ENCODE results near the gene OR52K1. TPM values are rescaled to one million over a fixed set of nuclear protein-coding genes. Genes with fewer than 3 reads are reported as not detected.

The OR52K1 gene
- not detected for total RNA-seq (ENCODE audit: unreplicated experiment)
- long read RNA-seq = 0 reads

DNA sequence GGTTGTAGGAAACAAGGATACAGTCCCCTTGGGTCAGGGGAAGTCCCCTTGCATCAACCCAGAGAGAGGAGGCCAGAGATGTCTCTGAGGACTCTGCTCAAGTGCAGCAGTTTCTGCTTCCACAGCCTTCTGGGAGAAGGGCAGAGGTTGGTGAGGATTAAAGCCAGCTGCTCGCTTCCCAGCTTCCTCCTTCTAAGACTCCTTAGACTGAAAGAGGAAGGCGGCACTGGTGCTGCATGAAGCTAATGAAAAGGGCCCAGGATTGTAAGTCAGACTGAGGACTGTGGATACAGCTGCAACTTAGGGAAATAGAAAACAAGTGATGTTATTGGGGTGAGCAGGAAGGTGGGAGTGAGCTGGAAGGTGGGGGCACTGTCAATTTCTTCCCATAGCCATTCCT, at the start of gene OR52K1:
TSS of gene OR52K1 (plus strand) at position 202 of the 400 bp plus-strand sequence. CDS start 6,255 bp downstream, outside the sequence.
- DNase-seq (ENCODE audit: low spot score) = no peak
- H3K27me3 Mint-ChIP-seq (ENCODE audit: unreplicated experiment) = no peaks in the 10 kb centered on the region
- no peak within 1 kb of the TSS for H3K4me3 Mint-ChIP-seq (ENCODE audit: unreplicated experiment)
- no peaks in the 10 kb centered on the region for H3K9me3 Mint-ChIP-seq (ENCODE audit: unreplicated experiment)
- no peaks in the 10 kb centered on the region for H3K4me1 Mint-ChIP-seq (ENCODE audit: unreplicated experiment)
- H3K36me3 Mint-ChIP-seq (ENCODE audit: low read depth, unreplicated experiment) = no peaks in the 10 kb centered on the region
- no peak within 1 kb of the TSS for H3K27ac Mint-ChIP-seq (ENCODE audit: unreplicated experiment)
- TF ChIP-seq, protein P1, sequence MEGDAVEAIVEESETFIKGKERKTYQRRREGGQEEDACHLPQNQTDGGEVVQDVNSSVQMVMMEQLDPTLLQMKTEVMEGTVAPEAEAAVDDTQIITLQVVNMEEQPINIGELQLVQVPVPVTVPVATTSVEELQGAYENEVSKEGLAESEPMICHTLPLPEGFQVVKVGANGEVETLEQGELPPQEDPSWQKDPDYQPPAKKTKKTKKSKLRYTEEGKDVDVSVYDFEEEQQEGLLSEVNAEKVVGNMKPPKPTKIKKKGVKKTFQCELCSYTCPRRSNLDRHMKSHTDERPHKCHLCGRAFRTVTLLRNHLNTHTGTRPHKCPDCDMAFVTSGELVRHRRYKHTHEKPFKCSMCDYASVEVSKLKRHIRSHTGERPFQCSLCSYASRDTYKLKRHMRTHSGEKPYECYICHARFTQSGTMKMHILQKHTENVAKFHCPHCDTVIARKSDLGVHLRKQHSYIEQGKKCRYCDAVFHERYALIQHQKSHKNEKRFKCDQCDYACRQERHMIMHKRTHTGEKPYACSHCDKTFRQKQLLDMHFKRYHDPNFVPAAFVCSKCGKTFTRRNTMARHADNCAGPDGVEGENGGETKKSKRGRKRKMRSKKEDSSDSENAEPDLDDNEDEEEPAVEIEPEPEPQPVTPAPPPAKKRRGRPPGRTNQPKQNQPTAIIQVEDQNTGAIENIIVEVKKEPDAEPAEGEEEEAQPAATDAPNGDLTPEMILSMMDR (IDR thresholded peaks at IDR 0.05; ENCODE audit: unreplicated experiment) = no peak

DNA sequence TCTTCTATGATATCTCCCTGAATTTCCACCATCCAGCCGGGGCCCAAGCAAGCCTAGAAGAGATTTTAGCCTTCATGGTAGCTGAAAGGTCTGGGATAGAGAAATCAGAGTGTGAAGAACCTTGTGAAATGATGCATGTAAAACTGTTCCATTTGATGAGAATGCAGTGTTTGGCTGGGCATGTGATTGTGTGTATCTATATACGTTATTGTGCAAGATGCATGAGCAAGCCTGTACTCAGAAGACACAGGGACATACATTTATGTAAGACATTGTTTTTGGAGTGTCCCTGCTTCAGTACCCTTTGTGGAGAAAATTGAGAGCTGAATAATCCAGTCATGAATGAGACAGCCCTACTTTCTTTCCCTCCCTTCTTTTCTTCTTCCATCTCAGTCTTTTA, 48.6 kb upstream of the OR52K1 start:
- Mint-ChIP-seq H3K27ac (ENCODE audit: unreplicated experiment) (no peak overlapping the region), H3K4me1 (ENCODE audit: unreplicated experiment) (no peaks in the 10 kb centered on the region), H3K4me3 (ENCODE audit: unreplicated experiment) (no peak overlapping the region), H3K27me3 (ENCODE audit: unreplicated experiment) (no peaks in the 10 kb centered on the region), H3K36me3 (ENCODE audit: low read depth, unreplicated experiment) (no peaks in the 10 kb centered on the region), H3K9me3 (ENCODE audit: unreplicated experiment) (no peaks in the 10 kb centered on the region)
- TF ChIP-seq, protein P1 (IDR thresholded peaks at IDR 0.05; ENCODE audit: unreplicated experiment) = no peak
- DNase-seq (ENCODE audit: low spot score) = no peak

DNA sequence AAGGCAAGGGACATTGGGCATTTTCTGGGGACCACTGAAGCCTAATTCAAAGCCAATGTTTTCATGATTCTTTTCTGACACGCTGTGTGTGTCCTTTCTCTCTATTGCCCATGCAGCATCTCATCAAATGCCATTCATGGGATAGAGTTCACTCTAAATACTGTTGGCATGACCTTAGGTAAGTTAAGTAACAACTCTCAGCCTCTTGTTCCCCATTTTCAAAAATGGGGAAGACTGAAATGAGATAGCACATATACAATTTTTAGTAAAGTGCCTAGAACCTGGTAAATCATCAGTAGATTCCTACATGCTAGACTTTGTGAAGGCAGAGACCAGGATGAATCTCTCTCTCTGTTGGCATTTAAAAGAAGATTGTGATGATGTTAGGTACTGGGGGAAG, 46.0 kb upstream of the OR52K1 start:
- no peaks in the 10 kb centered on the region for H3K9me3 Mint-ChIP-seq (ENCODE audit: unreplicated experiment)
- TF ChIP-seq, protein P1 (IDR thresholded peaks at IDR 0.05; ENCODE audit: unreplicated experiment) = no peak
- no peak for DNase-seq (ENCODE audit: low spot score)
- no peaks in the 10 kb centered on the region for H3K27me3 Mint-ChIP-seq (ENCODE audit: unreplicated experiment)
- no peak overlapping the region for H3K4me3 Mint-ChIP-seq (ENCODE audit: unreplicated experiment)
- no peaks in the 10 kb centered on the region for H3K36me3 Mint-ChIP-seq (ENCODE audit: low read depth, unreplicated experiment)
- H3K4me1 Mint-ChIP-seq (ENCODE audit: unreplicated experiment) = no peaks in the 10 kb centered on the region
- H3K27ac Mint-ChIP-seq (ENCODE audit: unreplicated experiment) = no peak overlapping the region

DNA sequence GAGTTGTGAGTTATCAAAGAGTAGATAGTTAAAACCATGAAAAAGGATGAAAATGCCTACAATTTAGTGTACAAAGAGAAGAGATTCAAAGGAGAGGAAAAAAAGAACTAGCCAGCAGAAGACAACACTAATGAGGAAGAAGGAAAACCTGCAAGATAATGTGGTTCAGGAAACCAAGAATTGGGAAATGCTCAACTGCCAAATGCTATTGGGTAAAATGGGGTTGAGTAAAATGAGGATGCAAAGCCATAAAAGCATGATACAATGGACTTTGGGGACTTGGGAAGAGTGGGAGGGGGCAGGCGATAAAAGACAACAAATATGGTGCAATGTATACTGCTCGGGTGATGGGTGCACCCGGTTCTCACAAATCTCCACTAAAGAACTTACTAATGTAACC, 40.9 kb upstream of the OR52K1 start:
- no peaks in the 10 kb centered on the region for H3K27me3 Mint-ChIP-seq (ENCODE audit: unreplicated experiment)
- no peak for DNase-seq (ENCODE audit: low spot score)
- TF ChIP-seq, protein P1 (IDR thresholded peaks at IDR 0.05; ENCODE audit: unreplicated experiment) = no peak
- H3K9me3 Mint-ChIP-seq (ENCODE audit: unreplicated experiment) = no peaks in the 10 kb centered on the region
- H3K27ac Mint-ChIP-seq (ENCODE audit: unreplicated experiment) = no peak overlapping the region
- H3K36me3 Mint-ChIP-seq (ENCODE audit: low read depth, unreplicated experiment) = no peaks in the 10 kb centered on the region
- no peaks in the 10 kb centered on the region for H3K4me1 Mint-ChIP-seq (ENCODE audit: unreplicated experiment)
- H3K4me3 Mint-ChIP-seq (ENCODE audit: unreplicated experiment) = no peak overlapping the region

DNA sequence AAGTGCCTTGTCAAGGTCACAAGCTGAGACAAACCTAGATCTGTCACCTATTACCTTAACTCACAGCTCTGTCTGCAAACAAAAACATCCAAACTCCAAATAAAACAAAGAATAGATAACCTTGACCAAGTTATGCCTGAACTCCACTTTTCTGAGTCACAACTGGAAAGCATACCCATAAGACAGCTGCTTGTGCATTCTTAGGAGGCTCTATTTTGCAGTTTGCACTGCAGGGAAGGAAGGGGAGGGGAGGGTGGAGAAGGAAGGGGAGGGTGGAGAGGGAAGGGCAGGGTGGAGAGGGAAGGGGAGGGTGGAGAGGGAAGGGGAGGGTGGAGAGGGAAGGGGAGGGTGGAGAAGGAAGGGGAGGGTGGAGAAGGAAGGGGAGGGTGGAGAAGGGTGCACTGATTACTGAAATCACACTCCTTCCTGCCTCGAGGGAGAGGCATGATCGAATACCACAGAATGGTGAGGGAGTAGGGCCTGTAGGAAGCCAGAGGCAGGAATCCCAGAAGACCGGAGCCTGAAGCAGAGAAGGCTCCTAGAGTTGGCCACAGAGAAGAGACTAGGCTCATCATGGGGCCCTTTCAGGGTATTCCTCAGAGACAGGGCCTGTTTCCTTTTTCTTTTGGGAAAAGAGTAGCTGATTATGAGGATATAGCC, 39.1 kb upstream of the OR52K1 start:
- Mint-ChIP-seq H3K27me3 (ENCODE audit: unreplicated experiment) (no peaks in the 10 kb centered on the region), H3K36me3 (ENCODE audit: low read depth, unreplicated experiment) (no peaks in the 10 kb centered on the region), H3K4me1 (ENCODE audit: unreplicated experiment) (no peaks in the 10 kb centered on the region), H3K9me3 (ENCODE audit: unreplicated experiment) (no peaks in the 10 kb centered on the region), H3K27ac (ENCODE audit: unreplicated experiment) (no peak overlapping the region), H3K4me3 (ENCODE audit: unreplicated experiment) (no peak overlapping the region)
- TF ChIP-seq, protein P1 (IDR thresholded peaks at IDR 0.05; ENCODE audit: unreplicated experiment) = no peak
- no peak for DNase-seq (ENCODE audit: low spot score)

All from endothelial cell (in vitro differentiated cells).